T-cell (primary cell): ENCODE measurements around the gene BMP10. TPM values are rescaled to one million over a fixed set of nuclear protein-coding genes. Genes with fewer than 3 reads are reported as not detected.

ENCODE experiments used
- ATAC-seq, 4 experiments: fragments of 200-7000 bp in 3 of 4; fragments of 150-1000 bp in 1 of 4; cut with Tn5 transposase; replicated peaks in 1 of 4; 1 replicate in 3 of 4; 2 replicates in 1 of 4; pipeline ENCODE4 v1.10.0; 2021; ENCODE audit warnings: moderate library complexity in 3 of 4, mild to moderate bottlenecking in 2 of 4, moderate number of reproducible peaks in 1 of 4
- CTCF ChIA-PET, 2 donors: fragments of 300-600 bp; sonication (Branson Sonifier 250); formaldehyde crosslinking; loops; one replicate each; lab custom pipeline; 2022; ENCODE audit warnings: antibody characterized with exemption in 2 of 2; lab: Charles Lee
- POLR2A ChIA-PET, 2 donors: fragments of 300-600 bp; sonication (Branson Sonifier 250); formaldehyde crosslinking; loops; one replicate each; lab custom pipeline; 2022; ENCODE audit warnings: antibody characterized with exemption in 2 of 2; lab: Charles Lee
- DNase-seq, 35 experiments: peaks; one replicate each; pipeline versions ENCODE4 v3.0.0 to v3.0.0-alpha.2; 2013 to 2023
- H3K27ac ChIP-seq: one replicate; pipeline ENCODE4 v1.5.1; 2013; ENCODE audit warnings: low read length
- H3K27me3 ChIP-seq, 2 experiments: replicated peaks in 1 of 2; 1 replicate in 1 of 2; 2 replicates in 1 of 2; pipeline versions ENCODE4 v1.6.1 to v1.7.0; 2013; ENCODE audit warnings: low read length in 1 of 2, mixed read lengths in 1 of 2; ENCODE audit not compliant: control insufficient read depth in 2 of 2, insufficient read depth in 2 of 2; ENCODE audit errors: extremely low read depth in 1 of 2
- H3K36me3 ChIP-seq, 2 donors: 1 replicate in 1 of 2; 2 replicates in 1 of 2; pipeline versions ENCODE4 v1.6.1 to v1.7.0; 2013; ENCODE audit warnings: low read length in 1 of 2; ENCODE audit not compliant: control insufficient read depth in 2 of 2, insufficient read depth in 1 of 2; ENCODE audit errors: extremely low read depth in 1 of 2
- H3K4me1 ChIP-seq, 2 experiments: 1 replicate in 1 of 2; 2 replicates in 1 of 2; pipeline versions ENCODE4 v1.6.1 to v1.7.0; 2013; ENCODE audit warnings: low read length in 2 of 2, mixed read lengths in 1 of 2; ENCODE audit not compliant: insufficient read depth in 2 of 2, control insufficient read depth in 1 of 2; ENCODE audit errors: extremely low read depth in 1 of 2
- H3K4me3 ChIP-seq, 2 donors: 1 replicate in 1 of 2; 2 replicates in 1 of 2; pipeline versions ENCODE4 v1.5.1 to v1.7.0; 2013; ENCODE audit warnings: mild to moderate bottlenecking in 2 of 2, low read length in 1 of 2, moderate library complexity in 1 of 2; ENCODE audit not compliant: control insufficient read depth in 1 of 2; ENCODE audit errors: extremely low read depth in 1 of 2
- H3K9me3 ChIP-seq: 2 replicates; pipeline ENCODE4 v1.7.0; 2013
- H3K27ac Mint-ChIP-seq, 2 donors: one replicate each; pipeline ENCODE4 v1.8.0; 2020 to 2021; ENCODE audit warnings: mild to moderate bottlenecking in 2 of 2, mixed read lengths in 2 of 2
- H3K27me3 Mint-ChIP-seq, 2 donors: one replicate each; pipeline ENCODE4 v1.8.0; 2021 to 2022; ENCODE audit warnings: mixed read lengths in 2 of 2
- H3K36me3 Mint-ChIP-seq: one replicate; pipeline ENCODE4 v1.8.0; 2021; ENCODE audit warnings: mixed read lengths
- H3K4me1 Mint-ChIP-seq, 3 donors: one replicate each; pipeline ENCODE4 v1.8.0; 2020 to 2022; ENCODE audit warnings: mixed read lengths in 3 of 3, mild to moderate bottlenecking in 1 of 3
- H3K4me3 Mint-ChIP-seq, 3 donors: one replicate each; pipeline ENCODE4 v1.8.0; 2020 to 2022; ENCODE audit warnings: mild to moderate bottlenecking in 3 of 3, mixed read lengths in 3 of 3, moderate library complexity in 3 of 3
- H3K9me3 Mint-ChIP-seq, 3 donors: one replicate each; pipeline ENCODE4 v1.8.0; 2020 to 2022; ENCODE audit warnings: mixed read lengths in 3 of 3
- WGBS: methylation state at CpG from one replicate; pipeline ENCODE4 v1.1.5; 2013; ENCODE audit warnings: missing lambda C conversion rate; ENCODE audit not compliant: insufficient coverage; 5-methylcytosine and 5-hydroxymethylcytosine counted together
- total RNA-seq, 35 experiments: library from RNA in 6 of 35; stranded (reverse) in 6 of 35; fragments of 120-200 nt in 1 of 35; gene quantifications; one replicate each; pipeline versions ENCODE4 v1.2.1 to v1.2.4 and lab custom pipeline; 2013 to 2026

BMP10 gene
- total RNA-seq (not detected), total RNA-seq (lab: John Stamatoyannopoulos, UW) (0 to 0.06 (median 0) reads per million in 29 experiments)
- total RNA-seq (2013), result not detected

- H3K4me1 ChIP-seq, result no peaks in the 10 kb centered on the region
- peaks cover 0 to 5% (median 2%) of the 10 kb centered on the region in 3 donors for H3K4me1 Mint-ChIP-seq
- H3K9me3 Mint-ChIP-seq, result no peaks in the 10 kb centered on the region
- H3K36me3 ChIP-seq, result no peaks in the 10 kb centered on the region
- H3K9me3 ChIP-seq, result no peaks in the 10 kb centered on the region
- H3K27me3 Mint-ChIP-seq, result no peaks in the 10 kb centered on the region
- ATAC-seq, result no peak
- no peak within 1 kb of the TSS for H3K27ac Mint-ChIP-seq
- H3K27me3 ChIP-seq, result no peaks in the 10 kb centered on the region
- no peak within 1 kb of the TSS for H3K4me3 ChIP-seq
- no peaks in the 10 kb centered on the region for H3K36me3 Mint-ChIP-seq
- H3K27ac ChIP-seq, result no peak within 1 kb of the TSS
- DNase-seq, result no peak
- ChIA-PET POLR2A (no interaction called here), CTCF (no interaction called here)
- H3K4me3 Mint-ChIP-seq, result no peak within 1 kb of the TSS
- WGBS, result 100% methylated on average over 5 of the region's 6 CpGs
Observed at GRCh38 chr2:68871159-68871764, at the start of gene BMP10. TSS of gene BMP10 (minus strand) at chr2:68871397. CDS start at chr2:68871358, 39 bp downstream.

DNA sequence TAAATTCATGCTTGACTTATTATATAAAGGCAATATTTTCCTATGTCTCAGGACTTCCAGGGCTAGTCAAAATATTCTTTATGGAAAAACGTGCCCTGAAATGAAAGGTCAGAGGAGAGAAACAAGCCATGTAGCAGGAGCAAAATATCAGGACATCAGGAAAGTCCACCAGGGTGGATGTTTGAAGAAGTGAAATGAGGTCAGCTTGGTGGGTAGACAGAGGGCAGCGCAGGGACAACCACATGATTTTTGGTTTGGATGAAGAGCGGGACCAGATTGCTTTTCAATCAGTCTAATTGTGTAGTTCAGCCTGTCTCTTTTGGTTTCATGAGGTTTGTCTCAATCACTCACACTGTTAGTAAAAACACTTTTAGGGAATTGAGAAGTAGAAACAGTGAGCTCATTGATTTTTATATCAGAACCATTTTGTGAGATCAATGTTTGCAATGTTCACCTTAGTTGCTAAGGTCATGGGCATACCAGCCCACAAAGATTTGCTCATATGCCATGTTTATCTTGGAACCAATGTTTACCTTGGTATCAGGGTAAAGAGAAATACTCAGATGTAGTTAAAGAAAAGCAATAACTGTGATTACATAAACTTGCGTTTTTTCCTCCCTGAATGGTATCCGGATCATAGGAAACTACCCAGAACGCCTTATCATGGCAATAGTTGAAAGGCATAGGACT is 49.4 kb upstream of the BMP10 start:
- no peak overlapping the region for H3K4me3 ChIP-seq
- H3K4me1 Mint-ChIP-seq, result peaks cover 3 to 5% (median 4%) of the 10 kb centered on the region in 3 donors
- no peak for ATAC-seq

GRCh38 chr2:68918497-68918896 is 47.3 kb upstream of the BMP10 start:
- no peak for ATAC-seq
- no peaks in the 10 kb centered on the region for H3K9me3 ChIP-seq
- no peaks in the 10 kb centered on the region for H3K27me3 ChIP-seq
- no peaks in the 10 kb centered on the region for H3K36me3 ChIP-seq
- H3K27me3 Mint-ChIP-seq, result no peaks in the 10 kb centered on the region
- POLR2A ChIA-PET, result no interaction called here
- no peak overlapping the region for H3K27ac Mint-ChIP-seq
- WGBS, result 96% methylated on average over 4 of the region's 7 CpGs
- no peaks in the 10 kb centered on the region for H3K9me3 Mint-ChIP-seq
- CTCF ChIA-PET, result interaction anchor here in 1 of 2 donors (0.5 to 1.3 kb wide), 3 partner anchors 80 to 455 kb away, joined by 3 to 4 read pairs (median 3); no protein-coding TSS in a partner anchor
- no peaks in the 10 kb centered on the region for H3K4me1 Mint-ChIP-seq
- no peak overlapping the region for H3K27ac ChIP-seq
- DNase-seq, result no peak
- no peak overlapping the region for H3K4me3 Mint-ChIP-seq
- H3K4me3 ChIP-seq, result no peak overlapping the region
- no peaks in the 10 kb centered on the region for H3K36me3 Mint-ChIP-seq
- peaks cover 0 to 9% of the 10 kb centered on the region in 2 experiments for H3K4me1 ChIP-seq

More for the DNA sequence above, 49.4 kb upstream of the BMP10 start:
- H3K36me3 Mint-ChIP-seq, result no peaks in the 10 kb centered on the region
- H3K4me3 Mint-ChIP-seq, result no peak overlapping the region
- Histone ChIP-seq H3K27ac (no peak overlapping the region), H3K9me3 (no peaks in the 10 kb centered on the region), H3K4me1 (no peaks in the 10 kb centered on the region), H3K27me3 (no peaks in the 10 kb centered on the region), H3K36me3 (no peaks in the 10 kb centered on the region)
- no peaks in the 10 kb centered on the region for H3K9me3 Mint-ChIP-seq
- DNase-seq, result no peak
- H3K27me3 Mint-ChIP-seq, result no peaks in the 10 kb centered on the region
- ChIA-PET POLR2A (no interaction called here), CTCF (interaction anchor here in 1 of 2 donors (0.6 to 1.2 kb wide), 5 partner anchors 169 to 574 kb away, joined by 3 to 5 read pairs (median 3); no protein-coding TSS in a partner anchor)
- H3K27ac Mint-ChIP-seq, result no peak overlapping the region
- 100% methylated on average over 1 of the region's 6 CpGs for WGBS

DNA sequence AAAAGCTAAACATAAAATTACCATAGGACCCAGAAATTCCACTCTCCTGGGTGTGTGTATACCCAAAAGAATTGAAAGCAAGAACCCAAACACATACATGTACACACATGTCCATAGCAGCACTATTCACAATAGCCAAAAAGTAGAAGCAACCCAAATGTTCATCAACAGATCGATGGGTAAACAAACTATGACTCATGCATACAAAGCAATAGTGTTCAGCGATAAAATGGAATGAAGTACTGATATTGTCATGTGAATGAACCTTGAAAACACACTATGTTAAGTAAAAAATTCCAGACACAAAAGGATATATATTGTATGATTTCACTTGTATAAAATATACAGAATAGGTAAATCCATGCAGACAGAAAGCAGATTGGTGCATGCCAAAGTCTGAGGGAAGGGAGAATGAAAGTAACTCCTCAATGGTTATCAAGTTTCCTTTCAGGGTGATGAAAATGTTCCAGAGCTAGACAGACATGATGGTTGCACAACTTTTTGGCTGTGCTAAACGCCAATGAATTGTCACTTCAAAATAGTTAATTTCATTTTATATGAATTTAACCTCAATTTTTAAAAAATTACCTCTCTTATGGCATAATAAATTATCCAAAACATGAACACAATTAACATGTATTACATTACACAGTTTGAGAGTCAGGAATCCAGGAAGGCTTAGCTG is 46.0 kb upstream of the BMP10 start:
- Mint-ChIP-seq H3K36me3 (no peaks in the 10 kb centered on the region), H3K9me3 (no peaks in the 10 kb centered on the region), H3K4me1 (no peaks in the 10 kb centered on the region), H3K4me3 (no peak overlapping the region), H3K27me3 (no peaks in the 10 kb centered on the region), H3K27ac (no peak overlapping the region)
- Histone ChIP-seq H3K36me3 (no peaks in the 10 kb centered on the region), H3K27me3 (no peaks in the 10 kb centered on the region), H3K27ac (no peak overlapping the region), H3K4me3 (no peak overlapping the region), H3K4me1 (peaks cover 6 to 23% of the 10 kb centered on the region in 2 experiments), H3K9me3 (no peaks in the 10 kb centered on the region)
- no peak for ATAC-seq
- DNase-seq, result no peak
- WGBS, result no CpG with 5 or more reads among the region's 3 CpGs
- CTCF ChIA-PET, result interaction anchor here (0.6 kb wide), 2 partner anchors 433 to 452 kb away, joined by 4 to 8 read pairs; no protein-coding TSS in a partner anchor
- POLR2A ChIA-PET, result no interaction called here

DNA sequence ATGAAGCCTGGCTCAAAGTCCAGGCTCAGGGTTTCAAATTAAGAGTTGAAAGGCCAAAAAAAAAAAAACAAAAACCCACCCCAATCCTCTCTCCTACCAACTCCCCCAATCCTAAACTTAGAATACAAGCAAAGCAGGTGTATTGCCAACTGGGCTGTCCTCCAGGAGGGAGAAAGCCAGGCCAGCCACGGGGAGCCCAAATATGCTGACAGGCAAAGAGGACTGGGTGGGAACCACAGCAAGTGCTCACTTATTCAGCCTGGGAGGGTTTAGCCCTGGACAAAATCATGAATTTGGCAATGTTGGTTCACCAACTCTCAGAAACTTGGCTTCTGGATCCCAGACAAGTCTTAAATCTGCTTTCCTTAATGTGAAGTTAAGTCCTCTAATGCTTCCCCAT is 45.0 kb upstream of the BMP10 start:
- ChIA-PET POLR2A (no interaction called here), CTCF (interaction anchor here in 1 of 2 donors (0.6 kb wide), 1 partner anchor 451 kb away, joined by 4 read pairs; no protein-coding TSS in a partner anchor)
- DNase-seq (no peak), ATAC-seq (no peak)
- no peaks in the 10 kb centered on the region for H3K27me3 ChIP-seq
- H3K4me1 ChIP-seq, result peaks cover 11 to 32% of the 10 kb centered on the region in 2 experiments
- no peaks in the 10 kb centered on the region for H3K36me3 Mint-ChIP-seq
- H3K4me3 Mint-ChIP-seq, result no peak overlapping the region
- H3K9me3 Mint-ChIP-seq, result no peaks in the 10 kb centered on the region
- 100% methylated on average over 1 of the region's 1 CpG for WGBS
- H3K27me3 Mint-ChIP-seq, result no peaks in the 10 kb centered on the region
- H3K27ac ChIP-seq, result no peak overlapping the region
- H3K4me3 ChIP-seq, result no peak overlapping the region
- no peaks in the 10 kb centered on the region for H3K36me3 ChIP-seq
- no peak overlapping the region for H3K27ac Mint-ChIP-seq
- peaks cover 0 to 2% (median 0%) of the 10 kb centered on the region in 3 donors for H3K4me1 Mint-ChIP-seq
- no peaks in the 10 kb centered on the region for H3K9me3 ChIP-seq

GRCh38 chr2:68915393-68915792 is 44.2 kb upstream of the BMP10 start:
- Histone ChIP-seq H3K27ac (no peak overlapping the region), H3K4me3 (no peak overlapping the region), H3K36me3 (no peaks in the 10 kb centered on the region), H3K27me3 (no peaks in the 10 kb centered on the region), H3K4me1 (peaks cover 11 to 34% of the 10 kb centered on the region in 2 experiments), H3K9me3 (no peaks in the 10 kb centered on the region)
- ATAC-seq, result no peak
- ChIA-PET POLR2A (interaction anchor here in 1 of 2 donors (0.6 kb wide), 1 partner anchor 8 kb away, joined by 3 read pairs; no protein-coding TSS in a partner anchor), CTCF (interaction anchor here in 1 of 2 donors (0.7 to 1.3 kb wide), 2 partner anchors 25 to 164 kb away, joined by 3 to 7 read pairs; no protein-coding TSS in a partner anchor)
- WGBS, result 92% methylated on average over 4 of the region's 4 CpGs
- Mint-ChIP-seq H3K27ac (no peak overlapping the region), H3K36me3 (no peaks in the 10 kb centered on the region), H3K4me3 (no peak overlapping the region), H3K27me3 (no peaks in the 10 kb centered on the region), H3K9me3 (no peaks in the 10 kb centered on the region), H3K4me1 (peaks cover 1 to 4% (median 2%) of the 10 kb centered on the region in 3 donors)
- DNase-seq, result no peak
